Erythroblast (primary cell): ENCODE measurements around the gene SMIM20.

Experiments used
- GATA1 ChIP-seq: IDR thresholded peaks from 2 replicates; pipeline ENCODE4 v1.6.1; 2011; ENCODE audit warnings: low read depth, mild to moderate bottlenecking, control low read depth, low read length, moderate library complexity
- POLR2A ChIP-seq: IDR thresholded peaks from 2 replicates; pipeline ENCODE4 v1.6.1; 2011; ENCODE audit warnings: mild to moderate bottlenecking, low read length

DNA sequence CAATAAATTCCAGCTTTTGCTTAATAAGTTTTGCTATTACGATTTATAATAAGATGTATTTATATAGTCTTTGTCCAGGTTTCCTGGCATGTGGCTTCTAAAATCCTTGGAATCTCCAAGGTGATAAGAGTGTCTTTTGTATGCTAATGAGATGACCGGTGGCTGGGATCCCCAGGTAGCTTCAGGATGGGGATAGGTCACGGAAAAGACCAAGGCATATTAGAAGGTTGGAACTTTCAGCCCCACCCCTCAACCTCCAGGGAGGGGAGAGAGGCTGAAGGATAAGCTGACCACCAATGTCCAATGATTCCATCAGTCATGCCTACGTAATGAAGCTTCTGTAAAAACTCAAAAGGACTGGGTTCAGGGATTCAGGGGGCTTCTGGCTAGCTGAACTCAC is 41.7 kb downstream of the SMIM20 start:
- no peak for TF ChIP-seq POLR2A
- TF ChIP-seq GATA1, result no peak
